Neural progenitor cell (in vitro differentiated cells): ENCODE measurements around the gene MARK3. TPM values are rescaled to one million over a fixed set of nuclear protein-coding genes. Genes with fewer than 3 reads are reported as not detected.

Experiments
- DNase-seq: peaks from one replicate; pipeline ENCODE4 v3.0.0-alpha.2; 2016; ENCODE audit warnings: low spot score
- H2AFZ ChIP-seq: fragments of 200-600 bp; sonication (generic); replicated peaks from 2 replicates; pipeline ENCODE4 v1.6.1; 2016; ENCODE audit warnings: antibody characterized with exemption
- H3F3A ChIP-seq: fragments of 200-600 bp; sonication (generic); 2 replicates; pipeline ENCODE4 v1.6.1; 2016; ENCODE audit warnings: antibody characterized with exemption, low read depth
- H3K27ac ChIP-seq: fragments of 200-600 bp; sonication (generic); 2 replicates; pipeline ENCODE4 v1.5.1; 2016; ENCODE audit warnings: mild to moderate bottlenecking
- H3K27me3 ChIP-seq: fragments of 200-600 bp; sonication (generic); 2 replicates; pipeline ENCODE4 v1.6.1; 2016; ENCODE audit warnings: mild to moderate bottlenecking, moderate library complexity
- H3K36me3 ChIP-seq: fragments of 200-600 bp; sonication (generic); 2 replicates; pipeline ENCODE4 v1.5.1; 2016
- H3K4me1 ChIP-seq: fragments of 200-600 bp; sonication (generic); 2 replicates; pipeline ENCODE4 v1.6.1; 2016; ENCODE audit warnings: mixed run types
- H3K4me2 ChIP-seq: fragments of 200-600 bp; sonication (generic); 2 replicates; pipeline ENCODE4 v1.6.1; 2016
- H3K4me3 ChIP-seq: fragments of 200-600 bp; sonication (generic); 2 replicates; pipeline ENCODE4 v1.5.1; 2016
- H3K79me2 ChIP-seq: fragments of 200-600 bp; sonication (generic); 2 replicates; pipeline ENCODE4 v1.6.1; 2016; ENCODE audit warnings: low read depth
- H3K9ac ChIP-seq: fragments of 200-600 bp; sonication (generic); 2 replicates; pipeline ENCODE4 v1.6.1; 2016
- H3K9me3 ChIP-seq: fragments of 200-600 bp; sonication (generic); 2 replicates; pipeline ENCODE4 v1.5.1; 2016; ENCODE audit warnings: low read depth
- H4K20me1 ChIP-seq: fragments of 200-600 bp; sonication (generic); 2 replicates; pipeline ENCODE4 v1.6.1; 2016; ENCODE audit warnings: low read depth
- H3K27ac Mint-ChIP-seq: 3 replicates; pipeline ENCODE4 v1.8.0; 2021; ENCODE audit warnings: mixed read lengths
- H3K27me3 Mint-ChIP-seq: 2 replicates; pipeline ENCODE4 v1.8.0; 2022; ENCODE audit warnings: low read depth, mild to moderate bottlenecking, inconsistent platforms, moderate library complexity, mixed read lengths; ENCODE audit not compliant: insufficient read depth
- H3K36me3 Mint-ChIP-seq: 3 replicates; pipeline ENCODE4 v1.8.0; 2021; ENCODE audit warnings: mixed read lengths
- H3K4me1 Mint-ChIP-seq: 3 replicates; pipeline ENCODE4 v1.8.0; 2021; ENCODE audit warnings: mixed read lengths
- H3K4me3 Mint-ChIP-seq: 3 replicates; pipeline ENCODE4 v1.8.0; 2021; ENCODE audit warnings: mild to moderate bottlenecking, moderate library complexity, mixed read lengths
- H3K9me3 Mint-ChIP-seq: 3 replicates; pipeline ENCODE4 v1.8.0; 2020; ENCODE audit warnings: mixed read lengths
- EZH2 ChIP-seq: fragments of 200-600 bp; sonication (generic); IDR thresholded peaks from 2 replicates; pipeline ENCODE4 v1.6.1; 2017; ENCODE audit warnings: antibody characterized with exemption, mild to moderate bottlenecking, moderate library complexity
- EZH2phosphoT487 ChIP-seq: fragments of 200-600 bp; sonication (generic); IDR thresholded peaks from 2 replicates; pipeline ENCODE4 v1.6.1; 2017; ENCODE audit warnings: antibody characterized with exemption
- total RNA-seq: library from RNA; depleted of rRNA; stranded (reverse); fragments of >200 nt; gene quantifications from 2 replicates; pipeline ENCODE4 v1.2.3, GENCODE V29; 2015; ENCODE audit warnings: low replicate concordance
- TF ChIP-seq, protein P1 (sequence below): fragments of 200-600 bp; sonication (generic); IDR thresholded peaks from 2 replicates; pipeline ENCODE4 v1.5.1; 2017; ENCODE audit warnings: antibody characterized with exemption, mild to moderate bottlenecking

The MARK3 gene
- total RNA-seq, 1 donor from 2014 or later: 80.7 TPM

DNA sequence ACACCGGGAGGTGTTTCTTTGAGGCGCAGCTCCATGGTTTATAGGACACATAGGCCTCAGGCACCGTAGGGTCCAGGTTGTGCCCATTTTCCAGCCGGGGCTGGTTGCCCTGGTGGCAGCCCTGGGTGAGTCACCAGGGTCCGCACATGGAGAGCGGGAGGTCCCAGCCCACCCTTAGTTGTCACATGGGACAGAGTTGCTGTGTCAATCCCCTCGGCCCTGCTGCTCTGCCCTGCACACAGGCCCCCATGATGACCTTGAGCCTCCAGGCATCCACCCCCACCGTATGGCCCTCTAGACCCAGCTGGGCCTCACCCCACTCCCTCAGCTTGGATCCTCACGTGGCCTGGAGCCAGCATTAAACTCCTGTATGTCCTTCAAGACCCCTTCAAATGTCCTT lies 151.5 kb downstream of the MARK3 start:
- Histone ChIP-seq H3K4me3 (no peak overlapping the region), H3K4me2 (no peak overlapping the region), H3K27ac (no peak overlapping the region), H3K27me3 (no peaks in the 10 kb centered on the region), H4K20me1 (peaks cover 3% of the 10 kb centered on the region), H3F3A (peaks cover 7% of the 10 kb centered on the region), H3K9me3 (no peaks in the 10 kb centered on the region), H2AFZ (no peak overlapping the region), H3K36me3 (no peaks in the 10 kb centered on the region), H3K79me2 (no peaks in the 10 kb centered on the region), H3K4me1 (peaks cover 16% of the 10 kb centered on the region), H3K9ac (no peak overlapping the region)
- Mint-ChIP-seq H3K4me3 (no peak overlapping the region), H3K27me3 (peaks cover 4% of the 10 kb centered on the region), H3K4me1 (peaks cover 17% of the 10 kb centered on the region), H3K36me3 (peaks cover 2% of the 10 kb centered on the region), H3K9me3 (no peaks in the 10 kb centered on the region), H3K27ac (peak overlapping the region; percentile 39)
- TF ChIP-seq EZH2 (no peak), EZH2phosphoT487 (no peak)
- TF ChIP-seq, protein P1, sequence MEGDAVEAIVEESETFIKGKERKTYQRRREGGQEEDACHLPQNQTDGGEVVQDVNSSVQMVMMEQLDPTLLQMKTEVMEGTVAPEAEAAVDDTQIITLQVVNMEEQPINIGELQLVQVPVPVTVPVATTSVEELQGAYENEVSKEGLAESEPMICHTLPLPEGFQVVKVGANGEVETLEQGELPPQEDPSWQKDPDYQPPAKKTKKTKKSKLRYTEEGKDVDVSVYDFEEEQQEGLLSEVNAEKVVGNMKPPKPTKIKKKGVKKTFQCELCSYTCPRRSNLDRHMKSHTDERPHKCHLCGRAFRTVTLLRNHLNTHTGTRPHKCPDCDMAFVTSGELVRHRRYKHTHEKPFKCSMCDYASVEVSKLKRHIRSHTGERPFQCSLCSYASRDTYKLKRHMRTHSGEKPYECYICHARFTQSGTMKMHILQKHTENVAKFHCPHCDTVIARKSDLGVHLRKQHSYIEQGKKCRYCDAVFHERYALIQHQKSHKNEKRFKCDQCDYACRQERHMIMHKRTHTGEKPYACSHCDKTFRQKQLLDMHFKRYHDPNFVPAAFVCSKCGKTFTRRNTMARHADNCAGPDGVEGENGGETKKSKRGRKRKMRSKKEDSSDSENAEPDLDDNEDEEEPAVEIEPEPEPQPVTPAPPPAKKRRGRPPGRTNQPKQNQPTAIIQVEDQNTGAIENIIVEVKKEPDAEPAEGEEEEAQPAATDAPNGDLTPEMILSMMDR: no peak
- no peak for DNase-seq

DNA sequence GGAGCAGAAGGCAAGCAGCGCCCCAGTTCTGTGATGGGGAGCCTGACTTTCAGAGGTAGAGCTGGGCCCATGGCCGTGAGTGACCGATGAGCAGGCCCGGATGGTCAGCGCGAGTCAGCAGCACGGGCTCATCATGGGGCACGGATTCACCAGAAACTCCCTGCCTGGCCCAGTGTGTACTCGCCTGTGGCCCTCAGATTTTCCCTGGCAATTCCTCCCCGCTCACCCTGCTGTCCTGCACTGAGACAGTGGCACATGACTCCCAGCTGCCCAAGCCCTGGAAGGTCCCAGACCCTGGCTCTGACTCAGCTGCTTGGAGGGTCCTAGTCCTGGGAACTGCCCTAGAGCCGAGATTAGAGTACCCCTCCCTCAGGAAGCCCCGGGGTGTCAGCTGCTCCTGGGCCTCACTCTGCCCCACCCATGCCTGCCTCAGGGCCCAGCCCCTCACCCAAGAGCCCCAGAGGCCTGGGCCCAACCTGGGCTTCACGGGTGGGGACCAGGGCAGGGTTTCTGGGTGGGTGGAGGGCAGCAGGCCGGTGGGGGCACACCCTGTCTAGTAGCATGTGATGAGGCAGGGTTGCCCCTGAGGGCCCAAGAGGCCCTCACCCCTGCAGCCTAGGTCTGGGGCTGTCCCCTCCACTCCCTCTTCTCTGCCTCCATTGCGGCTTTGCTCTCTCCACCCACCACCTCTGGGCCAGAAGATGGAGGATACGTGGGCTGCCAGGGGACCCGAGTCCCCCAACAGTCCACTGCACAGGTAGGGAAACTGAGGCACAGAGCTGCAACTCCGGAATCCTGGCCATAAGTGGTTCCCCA lies 152.2 kb downstream of the MARK3 start:
- Histone ChIP-seq H3K9ac (no peak overlapping the region), H3K9me3 (no peaks in the 10 kb centered on the region), H3K4me2 (no peak overlapping the region), H3K36me3 (no peaks in the 10 kb centered on the region), H3K79me2 (no peaks in the 10 kb centered on the region), H3F3A (peaks cover 7% of the 10 kb centered on the region), H2AFZ (no peak overlapping the region), H3K4me3 (no peak overlapping the region), H3K27ac (no peak overlapping the region), H4K20me1 (no peaks in the 10 kb centered on the region), H3K4me1 (peaks cover 23% of the 10 kb centered on the region), H3K27me3 (no peaks in the 10 kb centered on the region)
- Mint-ChIP-seq H3K9me3 (no peaks in the 10 kb centered on the region), H3K27ac (peak overlapping the region; percentile 82), H3K36me3 (peaks cover 2% of the 10 kb centered on the region), H3K27me3 (peaks cover 4% of the 10 kb centered on the region), H3K4me3 (no peak overlapping the region), H3K4me1 (peaks cover 21% of the 10 kb centered on the region)
- no peak for DNase-seq
- no peak for TF ChIP-seq EZH2phosphoT487
- TF ChIP-seq, protein P1: no peak
- no peak for TF ChIP-seq EZH2

DNA sequence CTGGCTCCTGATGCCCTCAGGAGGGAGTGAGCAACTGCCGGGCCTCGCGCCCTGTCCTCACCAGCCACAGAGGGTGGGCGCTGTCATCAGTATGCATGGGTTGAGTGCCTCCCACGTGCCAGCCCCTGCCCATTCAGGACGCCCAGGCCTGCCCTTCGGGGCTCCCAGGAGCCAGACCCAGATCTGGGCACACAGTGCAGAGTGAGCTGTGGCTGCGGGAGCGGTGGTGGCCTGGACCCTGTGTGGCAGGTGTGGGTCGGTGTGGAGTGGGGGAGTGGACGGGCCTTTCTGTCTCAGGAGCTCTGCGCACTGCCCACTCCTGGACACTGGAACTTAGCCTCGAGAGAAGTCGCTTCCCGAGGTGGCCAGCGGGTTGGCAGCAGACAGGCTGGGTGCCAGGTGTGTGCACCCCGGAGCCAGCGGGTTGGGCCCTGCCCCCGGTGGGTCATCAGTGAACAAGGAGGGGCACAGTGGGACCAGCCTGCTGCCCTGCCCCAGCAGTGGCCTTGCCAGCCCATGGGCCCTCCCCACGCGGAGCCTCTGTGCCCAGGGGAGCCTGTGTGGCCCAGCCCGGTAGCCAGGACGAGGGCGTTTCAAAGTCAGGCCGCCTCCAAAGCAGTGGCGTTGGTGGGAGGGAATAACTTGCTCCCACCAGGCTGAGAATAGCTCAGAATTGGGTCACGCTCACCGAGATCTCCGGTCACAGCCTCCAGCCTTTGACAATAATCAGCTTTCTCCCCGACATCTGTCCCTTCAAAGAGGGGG lies 153.3 kb downstream of the MARK3 start:
- peaks cover 31% of the 10 kb centered on the region for H3K4me1 ChIP-seq
- H3K36me3 Mint-ChIP-seq: peaks cover 2% of the 10 kb centered on the region
- no peaks in the 10 kb centered on the region for H3K9me3 ChIP-seq

More for the DNA sequence above, 153.3 kb downstream of the MARK3 start:
- Histone ChIP-seq H3K36me3 (no peaks in the 10 kb centered on the region), H3K4me2 (no peak overlapping the region), H3K9ac (no peak overlapping the region), H4K20me1 (no peaks in the 10 kb centered on the region), H2AFZ (no peak overlapping the region), H3K4me3 (no peak overlapping the region), H3K79me2 (no peaks in the 10 kb centered on the region), H3K27ac (no peak overlapping the region), H3F3A (peaks cover 7% of the 10 kb centered on the region), H3K27me3 (no peaks in the 10 kb centered on the region)
- no peaks in the 10 kb centered on the region for H3K9me3 Mint-ChIP-seq
- peaks cover 25% of the 10 kb centered on the region for H3K4me1 Mint-ChIP-seq
- TF ChIP-seq EZH2phosphoT487 (no peak), EZH2 (no peak)
- TF ChIP-seq, protein P1: no peak
- DNase-seq: no peak
- no peak overlapping the region for H3K4me3 Mint-ChIP-seq
- peaks cover 4% of the 10 kb centered on the region for H3K27me3 Mint-ChIP-seq
- peak overlapping the region; percentile 63 for H3K27ac Mint-ChIP-seq
